NCI-H345 (cell line): Measurements from ENCODE around the gene MMP21.

ENCODE experiments used
- DNase-seq: peaks from one replicate; lab custom pipeline; 2025; lab: John Stamatoyannopoulos, UW

The MMP21 gene

DNA sequence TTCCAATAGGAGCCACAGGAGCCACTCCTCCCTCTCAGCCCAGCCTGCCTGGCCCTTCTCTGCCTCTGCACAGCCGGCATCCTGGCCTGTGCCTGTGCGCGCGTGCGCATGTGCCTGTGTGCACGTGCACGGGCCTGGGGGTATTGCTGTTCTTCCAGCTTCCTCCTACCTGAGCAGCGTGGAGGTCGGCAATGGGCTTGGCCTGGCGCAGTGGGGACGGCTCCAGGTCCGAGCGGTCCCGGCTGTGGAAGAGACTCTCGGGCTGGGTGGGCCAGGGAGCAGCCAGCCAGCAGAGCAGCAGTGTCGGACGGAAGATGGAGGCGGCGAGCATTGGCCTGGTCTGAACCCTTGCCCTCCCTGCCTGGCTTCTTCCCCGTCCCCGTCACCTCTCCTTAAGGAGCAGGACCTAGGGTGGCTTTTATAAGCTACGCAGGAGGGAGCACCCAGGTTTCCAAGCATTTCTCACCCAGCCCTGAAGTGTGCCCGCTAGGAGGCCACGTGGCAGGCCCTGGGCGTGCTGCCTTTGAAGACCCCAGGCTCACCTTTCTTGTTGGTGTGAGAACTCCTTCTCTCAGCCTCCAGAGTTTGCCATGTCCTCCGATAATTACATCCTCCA, at the start of gene MMP21:
TSS of gene MMP21 (minus strand) at position 331 of the 616 bp plus-strand sequence. CDS start at position 331, 0 bp downstream.
- no peak for DNase-seq

DNA sequence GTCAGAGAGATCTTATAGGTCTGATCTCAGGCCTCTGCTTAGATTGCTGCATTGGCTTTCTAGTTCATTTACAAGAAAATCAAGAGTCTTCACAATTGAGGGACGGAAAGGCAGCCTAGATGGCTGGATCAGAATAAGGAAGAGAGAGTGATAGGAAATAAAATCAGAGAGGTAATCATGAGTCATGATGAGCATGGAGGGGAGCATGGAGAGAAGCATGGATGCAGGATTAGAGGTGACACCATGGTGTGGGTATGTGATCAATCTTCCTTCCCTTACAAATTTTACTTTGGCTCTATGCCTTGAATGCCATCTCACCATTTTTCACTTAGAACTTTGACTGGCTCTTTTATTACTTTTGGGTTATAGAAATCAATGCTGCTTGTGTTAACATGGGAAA, 49.1 kb upstream of the MMP21 start:
- DNase-seq = no peak

DNA sequence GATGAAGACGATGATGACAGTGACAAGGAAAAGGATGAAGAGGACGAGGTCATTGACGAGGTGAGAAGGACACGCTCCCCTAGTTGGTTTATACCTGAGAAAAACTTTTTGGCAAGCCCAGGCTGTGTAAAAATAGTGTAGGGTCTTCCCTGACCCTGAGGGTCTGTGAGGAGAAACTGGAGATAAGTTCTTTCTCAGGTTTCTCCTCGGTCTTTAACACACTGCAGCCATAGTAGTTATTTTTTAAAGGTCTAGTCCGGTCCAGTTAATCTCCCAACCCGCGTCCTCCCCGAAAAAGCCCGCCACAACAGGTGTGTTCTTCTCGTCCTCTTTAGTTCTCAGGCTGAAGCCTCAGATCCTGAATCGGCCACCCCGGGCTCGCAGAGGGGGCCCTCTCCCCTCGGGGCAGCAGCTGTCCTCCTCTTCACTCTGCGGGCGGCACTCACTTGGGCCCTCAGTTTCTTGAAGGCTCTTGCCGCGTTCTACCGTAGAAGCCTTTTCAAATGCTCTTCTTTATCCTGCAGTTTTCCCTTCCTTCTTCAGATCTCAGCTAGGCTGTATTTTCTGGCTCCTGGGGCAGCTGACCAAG, 48.1 kb upstream of the MMP21 start:
- DNase-seq = no peak

GRCh38 chr10:125822878-125823662, 47.4 kb upstream of the MMP21 start, which contains the start of the genes BCCIP and UROS:
Gene BCCIP, plus strand, starts transcription at chr10:125823546. Its CDS starts 12 bp downstream, at chr10:125823558.
Gene UROS, minus strand, starts transcription at chr10:125823258. Its CDS starts 6,759 bp downstream, at chr10:125816499.
- peak; percentile 82 for DNase-seq

- DNase-seq = no peak
These were observed 45.1 kb upstream of the MMP21 start for GRCh38 chr10:125820701-125821100.

DNA sequence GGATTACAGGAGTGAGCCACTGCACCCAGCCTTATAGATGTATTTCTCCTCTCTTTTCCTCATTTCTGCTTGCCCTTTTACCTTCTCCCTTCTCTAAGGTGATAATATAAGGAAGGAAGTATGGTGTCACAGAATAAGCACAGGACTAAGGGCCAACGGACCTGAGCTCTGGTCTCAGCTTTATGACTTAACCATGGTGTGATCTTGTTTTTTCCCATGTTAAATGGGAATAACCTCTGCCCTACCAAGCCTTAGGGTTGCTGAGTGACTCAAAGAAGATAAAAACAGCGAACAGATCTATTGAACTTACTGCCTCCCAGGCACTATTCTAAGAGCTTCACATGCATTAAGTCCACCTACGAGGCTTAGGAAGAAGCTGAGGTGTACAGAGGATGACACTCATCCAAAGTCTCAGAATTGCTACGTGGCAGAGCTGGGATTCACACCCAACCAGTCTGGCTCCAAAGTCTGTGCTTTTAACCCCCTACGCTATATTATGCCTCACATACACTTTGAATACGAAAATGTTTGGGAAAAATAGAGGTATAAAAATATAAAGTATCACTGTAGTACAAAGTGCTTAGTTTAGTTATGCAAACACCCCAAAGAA, 41.8 kb upstream of the MMP21 start:
- no peak for DNase-seq

DNA sequence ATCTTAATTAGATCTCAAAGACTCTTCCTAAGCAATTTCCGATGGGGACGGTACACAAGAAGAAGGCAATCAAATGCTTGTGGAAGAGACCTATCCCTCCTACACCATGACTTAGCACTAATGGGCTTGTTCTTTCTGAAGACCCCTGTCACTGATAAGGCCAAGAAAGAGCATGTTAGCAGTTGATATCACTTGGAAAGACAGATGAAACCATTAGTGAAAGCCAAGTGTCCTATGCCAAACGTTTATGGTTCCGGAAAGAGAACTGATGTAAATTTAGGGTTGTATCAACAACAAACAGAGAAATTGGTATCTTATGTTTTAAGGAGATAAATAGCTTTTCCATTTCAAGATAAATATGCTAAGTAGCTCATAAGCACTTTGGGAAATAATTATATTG, 40.9 kb upstream of the MMP21 start:
- no peak for DNase-seq

- no peak for DNase-seq
These were observed 40.1 kb upstream of the MMP21 start for GRCh38 chr10:125815764-125816163.

GRCh38 chr10:125812128-125812750, 36.6 kb upstream of the MMP21 start:
- DNase-seq = no peak

GRCh38 chr10:125811251-125811650, 35.6 kb upstream of the MMP21 start:
- no peak for DNase-seq

DNA sequence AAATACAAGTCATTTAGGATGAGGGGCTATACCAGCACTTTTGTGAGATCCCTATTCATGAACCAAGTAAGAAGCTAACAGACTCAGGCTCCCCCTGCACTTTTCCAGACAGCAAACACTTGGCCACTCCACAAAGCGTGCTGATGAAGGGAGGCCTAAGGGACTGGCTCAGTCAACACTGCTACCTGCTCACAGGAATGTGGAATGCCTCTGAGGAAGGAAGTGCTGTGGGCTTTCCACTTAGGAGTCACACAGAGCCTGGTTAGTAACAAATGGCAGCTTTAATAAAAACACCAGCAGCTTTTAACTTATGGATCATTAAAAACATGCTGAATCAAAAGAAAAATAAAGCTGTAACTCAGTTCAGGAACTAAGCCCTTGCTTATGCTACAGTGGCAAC, 32.4 kb upstream of the MMP21 start:
- no peak for DNase-seq

DNA sequence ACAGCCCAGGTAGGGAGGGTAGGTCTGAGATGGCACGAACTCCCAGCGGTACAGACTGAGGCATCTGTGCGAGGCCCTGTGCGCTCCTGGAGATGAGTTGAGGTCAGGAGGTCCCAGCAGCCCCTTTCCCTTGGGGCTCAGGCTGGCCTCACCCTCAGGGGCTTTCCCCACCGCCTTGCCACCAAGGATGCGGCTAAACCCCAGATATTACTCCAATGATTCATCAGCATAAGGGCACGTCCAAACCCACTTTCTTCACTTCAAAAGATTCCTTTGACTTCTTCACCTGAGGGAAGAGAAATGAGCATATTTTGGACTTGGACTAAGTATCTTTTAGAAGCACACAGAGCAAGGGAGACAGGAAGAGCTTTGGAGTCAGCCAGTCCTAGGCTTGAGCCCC, 27.1 kb upstream of the MMP21 start:
- no peak for DNase-seq

DNA sequence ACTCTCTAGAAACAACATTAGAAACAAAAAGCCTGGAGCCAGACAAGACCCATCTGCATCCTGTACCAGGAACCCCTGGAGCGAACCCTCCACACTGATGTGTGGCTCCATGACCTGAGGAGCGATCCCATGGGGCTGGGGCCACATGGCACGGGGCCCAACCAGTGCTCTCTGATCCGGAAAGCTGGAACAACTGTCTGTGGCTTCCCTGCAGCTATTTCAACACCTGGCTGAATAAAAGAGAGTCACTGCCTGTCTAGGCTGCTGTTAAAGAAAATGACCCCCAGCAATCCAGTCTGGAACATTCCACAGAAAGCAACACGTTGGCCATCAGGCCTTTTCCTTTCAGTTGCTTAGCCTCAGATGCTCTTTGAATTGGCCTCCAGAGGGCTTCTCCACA, 26.5 kb upstream of the MMP21 start:
- DNase-seq = no peak

DNA sequence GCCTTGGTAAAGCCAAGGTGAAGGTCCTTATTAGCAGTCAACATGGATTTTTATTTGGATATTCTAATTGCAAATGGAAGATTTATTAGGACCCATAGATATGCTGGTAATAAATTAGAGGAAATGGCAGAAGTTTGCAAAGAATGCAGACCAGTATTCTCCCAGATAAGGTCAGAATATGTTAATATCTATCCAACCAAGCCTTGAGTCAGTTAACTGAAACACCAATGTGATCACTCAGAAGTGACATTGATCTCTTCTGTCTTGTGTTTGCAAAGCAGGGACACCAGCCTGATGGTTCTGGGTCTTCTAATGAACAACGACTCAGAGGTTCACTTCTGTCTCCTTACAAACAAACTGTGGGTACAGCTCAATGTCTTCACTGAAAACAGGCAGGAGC, 26.0 kb upstream of the MMP21 start:
- DNase-seq = no peak

GRCh38 chr10:125799451-125800182, 24.0 kb upstream of the MMP21 start:
- DNase-seq = no peak

DNA sequence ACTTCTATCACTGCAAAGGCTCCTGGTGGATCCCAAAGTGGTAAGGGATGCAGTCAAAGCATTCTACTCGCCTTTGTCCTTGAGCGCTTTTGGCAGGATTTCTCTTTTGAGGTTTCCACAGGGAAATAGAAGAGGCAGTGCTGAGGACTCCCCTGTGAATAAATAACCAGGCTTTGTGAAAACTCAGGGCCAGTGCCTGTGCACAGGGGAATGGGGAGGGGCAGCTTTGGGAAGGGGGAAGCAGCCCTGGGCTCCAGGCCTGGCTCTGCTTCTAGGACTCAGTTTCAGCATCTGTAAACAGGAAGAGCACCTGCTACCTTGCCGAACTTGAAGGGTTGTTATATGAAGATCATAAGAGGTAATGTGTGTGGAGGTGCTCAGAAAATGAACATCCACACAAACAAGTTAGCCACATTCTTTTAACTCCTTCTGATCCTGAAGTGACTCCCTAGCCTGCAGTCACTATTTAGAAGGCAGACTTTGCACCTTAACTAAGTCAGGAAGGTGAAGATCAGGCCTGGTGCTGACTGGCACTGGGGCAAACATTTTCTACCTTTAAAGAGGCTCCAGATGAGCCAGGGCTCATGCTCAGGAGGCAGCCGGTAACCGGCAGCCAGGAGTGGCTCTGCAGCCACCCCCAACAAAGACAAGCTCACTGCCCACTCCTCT, 22.5 kb upstream of the MMP21 start:
- DNase-seq = no peak

- DNase-seq = no peak
These were observed 21.8 kb upstream of the MMP21 start for GRCh38 chr10:125797424-125797823.

GRCh38 chr10:125795637-125796190, 20.1 kb upstream of the MMP21 start:
- DNase-seq = no peak

GRCh38 chr10:125795128-125795527, 19.5 kb upstream of the MMP21 start:
- no peak for DNase-seq
